GM13977 (cell line): ENCODE measurements around the gene DIMT1.
A peak's percentile ranks its signal among the peaks of the same experiment; 100 is the strongest.

Experiments
- DNase-seq: peaks from one replicate; pipeline ENCODE4 v3.0.0; 2012; ENCODE audit warnings: low spot score
- in situ Hi-C: fragments of 300-500 bp; cut with MboI; formaldehyde crosslinking; loops from one replicate; pipeline ENCODE4 v1.12.0; 2022; ENCODE audit warnings: low sequenced_read_pairs, low pct_unique_long_range_greater_than_20kb, mixed read lengths, inconsistent platforms; ENCODE audit not compliant: unreplicated experiment
- TF ChIP-seq, protein P1 (sequence below): IDR thresholded peaks from 2 replicates; pipeline ENCODE4 v1.5.1; 2012; ENCODE audit warnings: mild to moderate bottlenecking, control low read depth; ENCODE audit not compliant: insufficient read depth; ENCODE audit errors: extremely low read depth, missing control alignments

DIMT1 gene

DNA sequence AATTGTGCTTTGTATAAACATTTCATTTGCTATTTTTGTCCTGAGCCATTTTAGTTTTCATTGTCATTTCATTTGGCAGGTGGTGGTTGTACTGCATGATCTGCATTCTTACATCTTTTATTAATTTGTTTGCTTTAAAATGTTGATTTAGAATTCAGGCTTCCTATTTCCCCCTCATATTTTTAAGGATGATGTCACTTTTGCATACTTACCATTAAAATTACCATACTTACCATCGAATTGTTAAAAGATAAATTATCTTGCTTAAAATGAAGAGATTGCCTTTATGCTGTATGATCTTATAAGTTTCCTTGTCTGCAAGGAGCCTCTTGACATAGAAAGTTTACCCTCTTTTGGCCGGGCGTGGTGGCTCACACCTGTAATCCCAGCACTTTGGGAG, 31.1 kb downstream of the DIMT1 start:
- no peak for DNase-seq
- in situ Hi-C loops: no loop called here
- TF ChIP-seq, protein P1, sequence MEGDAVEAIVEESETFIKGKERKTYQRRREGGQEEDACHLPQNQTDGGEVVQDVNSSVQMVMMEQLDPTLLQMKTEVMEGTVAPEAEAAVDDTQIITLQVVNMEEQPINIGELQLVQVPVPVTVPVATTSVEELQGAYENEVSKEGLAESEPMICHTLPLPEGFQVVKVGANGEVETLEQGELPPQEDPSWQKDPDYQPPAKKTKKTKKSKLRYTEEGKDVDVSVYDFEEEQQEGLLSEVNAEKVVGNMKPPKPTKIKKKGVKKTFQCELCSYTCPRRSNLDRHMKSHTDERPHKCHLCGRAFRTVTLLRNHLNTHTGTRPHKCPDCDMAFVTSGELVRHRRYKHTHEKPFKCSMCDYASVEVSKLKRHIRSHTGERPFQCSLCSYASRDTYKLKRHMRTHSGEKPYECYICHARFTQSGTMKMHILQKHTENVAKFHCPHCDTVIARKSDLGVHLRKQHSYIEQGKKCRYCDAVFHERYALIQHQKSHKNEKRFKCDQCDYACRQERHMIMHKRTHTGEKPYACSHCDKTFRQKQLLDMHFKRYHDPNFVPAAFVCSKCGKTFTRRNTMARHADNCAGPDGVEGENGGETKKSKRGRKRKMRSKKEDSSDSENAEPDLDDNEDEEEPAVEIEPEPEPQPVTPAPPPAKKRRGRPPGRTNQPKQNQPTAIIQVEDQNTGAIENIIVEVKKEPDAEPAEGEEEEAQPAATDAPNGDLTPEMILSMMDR: no peak

DNA sequence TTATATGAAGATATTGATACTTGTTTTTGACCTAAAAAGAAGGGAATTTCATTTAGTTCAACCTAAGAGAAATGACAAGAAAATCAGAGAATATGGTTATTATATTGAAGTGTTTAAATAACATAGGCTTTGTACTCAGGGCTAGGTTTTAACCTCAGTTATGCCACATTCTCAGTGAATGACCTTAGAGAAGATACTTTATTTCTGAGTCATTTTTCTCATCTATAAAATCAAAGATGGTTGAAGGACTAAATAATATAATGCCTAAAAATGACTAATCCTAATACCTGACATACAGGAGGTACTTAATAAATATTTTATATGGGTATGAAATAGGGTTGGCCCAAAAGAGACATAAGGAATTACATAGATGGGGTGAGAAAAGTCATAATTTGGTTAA, 32.3 kb downstream of the DIMT1 start:
- TF ChIP-seq, protein P1: no peak
- in situ Hi-C loops: no loop called here
- no peak for DNase-seq

DNA sequence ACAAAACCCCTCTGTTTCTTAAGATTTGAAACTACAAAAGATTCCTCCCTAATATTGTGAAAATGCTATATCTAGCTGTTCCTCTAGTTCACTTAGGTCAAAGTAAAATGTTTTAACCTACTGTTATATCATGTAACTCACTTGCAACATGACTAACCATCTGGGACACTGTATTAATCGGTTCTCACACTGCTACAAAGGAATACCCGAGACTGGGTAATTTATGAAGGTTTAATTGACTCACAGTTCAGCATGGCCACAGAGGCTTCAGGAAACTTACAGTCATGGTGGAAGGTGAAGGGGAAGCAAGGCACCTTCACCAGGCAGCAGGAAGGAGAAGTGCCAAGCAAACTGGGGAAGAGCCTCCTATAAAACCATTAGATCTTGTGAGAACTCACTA, 34.7 kb downstream of the DIMT1 start:
- no peak for DNase-seq
- TF ChIP-seq, protein P1: no peak
- in situ Hi-C loops: no loop called here

DNA sequence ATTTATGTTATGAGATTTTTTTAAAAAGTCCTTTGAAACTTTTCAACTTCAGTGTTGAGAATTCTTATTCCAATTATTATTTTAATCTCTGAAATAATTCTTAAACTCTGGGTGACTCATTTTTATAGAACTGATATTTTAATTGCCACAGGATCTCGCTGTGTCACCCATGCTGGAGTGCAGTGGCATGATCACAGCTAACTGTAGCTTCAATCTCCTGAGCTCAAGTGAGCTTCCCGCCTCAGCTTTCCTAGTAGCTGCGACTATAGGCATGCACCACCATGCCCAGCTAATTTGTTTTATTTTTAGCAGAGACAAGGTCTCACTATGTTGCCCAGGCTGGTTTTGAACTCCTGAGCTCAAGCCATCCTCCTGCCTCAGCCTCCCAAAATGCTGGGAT, 41.0 kb downstream of the DIMT1 start:
- no peak for DNase-seq
- in situ Hi-C loops: no loop called here
- TF ChIP-seq, protein P1: no peak

DNA sequence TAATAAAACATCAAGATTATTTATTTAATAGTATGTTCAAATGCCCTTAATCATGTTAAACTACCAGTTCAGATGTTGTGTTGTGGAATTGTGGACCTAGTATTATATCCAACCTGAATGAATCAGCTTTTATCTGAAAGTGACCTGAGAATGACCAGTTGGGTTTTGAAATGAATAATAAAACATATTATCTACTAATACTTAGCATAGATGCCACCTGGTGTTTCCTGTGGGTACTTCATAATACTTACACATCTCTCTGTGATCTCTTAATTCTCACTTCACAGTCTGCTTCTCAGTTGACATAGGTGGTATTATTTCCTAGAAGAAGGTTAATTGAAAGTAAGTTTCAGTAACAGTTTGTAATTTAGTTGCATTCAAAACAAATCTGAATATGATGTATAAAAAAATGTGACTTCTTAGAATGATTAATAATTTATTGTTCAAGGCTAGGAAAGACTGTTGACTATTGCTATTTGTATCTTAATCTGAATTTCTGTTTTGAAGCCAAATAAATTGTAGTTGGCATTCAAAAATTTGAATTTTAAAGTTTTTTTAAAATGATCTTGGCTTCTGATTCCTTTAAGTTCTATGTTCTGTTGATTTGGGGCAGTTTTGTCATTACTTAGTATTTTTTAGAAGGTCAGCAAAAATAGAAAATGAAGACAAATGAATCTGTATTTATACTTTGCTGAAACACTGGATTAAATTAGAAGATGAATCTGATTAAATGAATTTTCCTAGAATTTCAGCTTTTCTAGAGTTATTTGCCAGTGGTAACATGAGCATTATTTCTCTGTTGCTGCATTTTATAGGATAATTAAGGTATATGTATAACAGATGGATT, 49.5 kb downstream of the DIMT1 start:
- TF ChIP-seq, protein P1: peak; percentile 49
- DNase-seq: peak; percentile 39
- in situ Hi-C loops: loop anchor here (10.0 kb wide), 1 partner anchor 139 kb away; no protein-coding TSS in a partner anchor

DNA sequence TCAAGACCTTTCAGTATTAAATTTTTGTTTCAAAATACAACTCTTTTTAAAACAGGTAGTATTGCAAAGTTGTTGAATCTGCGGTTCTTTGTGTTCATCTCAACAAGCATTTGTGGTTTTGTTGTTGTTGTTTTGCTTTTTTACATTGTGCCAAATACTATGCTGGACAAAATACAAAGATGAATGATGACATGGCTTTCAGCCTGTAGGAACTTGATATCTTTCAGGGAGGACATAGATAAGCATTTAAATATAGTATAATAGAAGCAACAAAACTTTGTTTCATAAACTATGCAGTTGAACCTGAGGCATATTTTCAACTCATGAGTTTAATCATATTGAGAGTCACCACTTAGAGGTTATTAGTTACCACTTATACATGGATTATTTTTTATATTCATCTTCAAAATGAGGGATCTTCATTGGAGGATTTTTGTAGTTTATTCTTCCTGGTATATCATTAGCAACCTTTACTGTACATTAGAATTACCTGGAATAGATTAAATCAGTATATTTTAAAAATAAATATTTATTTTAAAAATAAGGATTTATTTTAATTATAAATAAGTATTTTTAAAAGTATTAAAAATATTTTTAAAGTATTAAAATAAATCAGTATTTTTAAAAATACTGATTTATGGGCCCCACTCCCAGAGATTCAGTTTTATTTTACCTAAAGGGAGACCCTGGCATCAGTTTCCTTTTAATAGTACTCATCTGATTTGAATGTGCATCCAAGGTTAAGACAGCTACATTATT, 54.8 kb downstream of the DIMT1 start:
- TF ChIP-seq, protein P1: no peak
- no peak for DNase-seq
- in situ Hi-C loops: no loop called here
